SW 1271 (cell line): ENCODE data around the gene MARCO.
A peak's percentile ranks its signal among the peaks of the same experiment; 100 is the strongest.
"Not testable (repeated sequence)": the region's sequence is repeated elsewhere in the genome, so short reads cannot be mapped to it uniquely, and the experiment has no call there.

ENCODE experiments used
- DNase-seq, 2 experiments: peaks; one replicate each; lab custom pipeline; 2025; lab: John Stamatoyannopoulos, UW

MARCO gene

DNA sequence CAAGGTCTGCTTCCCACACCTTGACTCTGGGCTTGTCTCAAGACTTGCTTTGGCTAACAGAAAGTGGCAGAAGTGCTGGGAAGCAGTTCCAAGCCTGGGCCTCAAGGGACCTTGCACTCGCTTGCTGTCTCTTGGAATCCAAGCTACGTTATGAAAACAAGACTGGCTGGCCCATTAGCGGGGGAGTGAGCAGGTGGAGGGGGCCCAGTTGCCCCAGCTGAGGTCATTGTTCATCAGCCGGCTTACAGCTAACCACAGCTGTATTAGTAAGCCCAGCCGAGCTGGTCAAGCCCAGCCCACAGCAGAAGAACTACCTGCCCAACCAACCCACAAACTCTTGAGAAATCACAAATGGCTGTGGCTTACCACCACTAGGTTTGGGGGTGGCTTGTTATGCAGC, 63.1 kb downstream of the MARCO start:
- DNase-seq = no peak

DNA sequence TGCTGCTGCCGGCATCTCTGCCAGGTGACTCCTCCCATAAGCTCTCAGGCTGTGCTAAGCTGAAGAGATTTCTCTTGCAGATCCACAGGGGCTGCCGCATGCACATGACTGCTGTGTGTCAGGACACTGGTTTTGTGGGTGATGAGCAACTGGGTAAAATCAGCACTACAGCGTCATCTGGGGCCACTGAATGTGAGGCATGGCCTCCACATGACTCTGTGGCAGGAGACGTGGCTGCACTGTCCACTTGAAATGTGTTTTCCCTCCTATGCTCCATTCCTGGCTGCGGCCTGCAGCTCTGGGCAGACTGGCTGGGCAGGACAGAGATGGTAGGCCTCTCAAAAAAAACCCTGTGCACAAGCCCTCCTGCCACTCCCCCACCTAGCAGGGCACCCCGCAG, 63.6 kb downstream of the MARCO start:
- no peak for DNase-seq

DNA sequence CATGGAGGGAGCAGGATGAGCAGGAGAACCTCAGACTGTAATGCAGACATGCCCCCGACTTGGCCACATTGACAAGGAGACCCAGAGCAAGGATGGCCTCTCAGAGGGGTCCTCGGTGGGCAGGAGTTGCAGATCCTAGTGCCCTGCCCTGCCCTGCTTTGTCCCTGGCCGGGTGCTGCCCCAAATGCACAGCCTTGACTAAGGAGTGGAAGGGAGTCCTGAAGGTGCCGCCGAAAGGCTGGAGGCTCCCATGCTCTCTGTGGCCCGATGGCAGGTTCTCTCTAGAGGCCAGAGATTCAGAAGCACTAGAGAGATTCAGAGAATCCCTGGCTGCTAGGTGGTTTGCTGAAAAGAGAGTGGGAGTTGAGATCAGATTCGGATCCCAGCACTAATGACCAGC, 64.4 kb downstream of the MARCO start:
- no peak for DNase-seq

DNA sequence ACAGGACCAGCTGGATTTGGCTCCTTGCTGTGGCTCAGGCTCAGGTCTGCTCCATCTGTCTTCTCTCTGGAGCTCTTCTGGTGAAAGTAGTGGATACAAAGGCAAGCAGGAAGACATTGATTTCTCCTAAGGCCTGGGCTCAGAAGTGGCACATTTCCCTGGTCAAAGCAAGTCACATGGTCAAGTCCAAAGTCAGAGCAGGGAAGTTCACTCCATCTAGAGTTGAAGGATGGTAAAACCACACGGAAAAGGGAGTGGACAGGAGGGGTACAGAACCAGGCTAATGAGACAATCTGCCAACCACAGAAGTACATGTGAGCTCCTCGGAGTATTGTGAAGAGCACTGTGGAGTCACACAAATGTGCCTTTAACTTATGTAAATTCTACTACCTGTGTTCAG, 66.1 kb downstream of the MARCO start:
- DNase-seq = peak in 1 of 2 experiments; percentile 8

DNA sequence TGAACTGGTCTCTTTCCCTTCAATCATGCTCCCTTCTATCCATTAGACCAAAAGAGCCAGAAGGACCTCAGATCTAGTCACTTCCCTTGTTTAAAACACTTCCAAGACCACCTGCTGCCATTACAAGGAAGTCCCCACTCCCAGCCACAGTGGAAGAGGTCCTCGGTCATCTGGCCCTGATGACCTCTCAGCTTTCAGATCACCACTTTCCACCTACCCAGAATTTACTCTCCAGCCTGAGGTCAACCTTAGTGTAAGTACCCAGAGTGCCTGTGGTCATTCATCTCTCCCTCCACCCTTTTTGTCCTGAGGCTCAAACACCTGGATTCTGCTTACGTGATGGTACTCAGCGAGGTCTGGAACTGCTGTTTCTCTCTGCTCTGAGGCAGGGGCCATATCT, 67.1 kb downstream of the MARCO start:
- DNase-seq = no peak

DNA sequence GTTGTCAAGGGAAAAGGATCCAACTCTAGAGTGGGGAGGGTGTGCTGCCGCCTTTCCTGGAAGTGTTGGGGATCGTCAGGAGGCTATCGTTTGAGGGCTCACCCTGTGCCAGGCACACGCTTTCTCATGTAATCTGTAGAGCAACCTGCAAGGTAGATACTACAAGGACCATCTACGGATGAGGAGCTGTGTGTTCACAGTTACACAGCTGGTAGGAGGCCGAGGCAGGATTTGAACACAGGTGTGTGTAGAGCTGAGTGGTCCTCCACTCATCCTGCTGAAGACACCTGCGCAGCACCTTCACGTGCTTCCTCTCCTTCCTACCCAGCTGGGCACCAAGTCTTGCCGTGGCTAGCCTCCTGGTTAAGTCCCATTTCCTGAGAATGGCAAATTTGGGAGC, 68.3 kb downstream of the MARCO start:
- no peak for DNase-seq

DNA sequence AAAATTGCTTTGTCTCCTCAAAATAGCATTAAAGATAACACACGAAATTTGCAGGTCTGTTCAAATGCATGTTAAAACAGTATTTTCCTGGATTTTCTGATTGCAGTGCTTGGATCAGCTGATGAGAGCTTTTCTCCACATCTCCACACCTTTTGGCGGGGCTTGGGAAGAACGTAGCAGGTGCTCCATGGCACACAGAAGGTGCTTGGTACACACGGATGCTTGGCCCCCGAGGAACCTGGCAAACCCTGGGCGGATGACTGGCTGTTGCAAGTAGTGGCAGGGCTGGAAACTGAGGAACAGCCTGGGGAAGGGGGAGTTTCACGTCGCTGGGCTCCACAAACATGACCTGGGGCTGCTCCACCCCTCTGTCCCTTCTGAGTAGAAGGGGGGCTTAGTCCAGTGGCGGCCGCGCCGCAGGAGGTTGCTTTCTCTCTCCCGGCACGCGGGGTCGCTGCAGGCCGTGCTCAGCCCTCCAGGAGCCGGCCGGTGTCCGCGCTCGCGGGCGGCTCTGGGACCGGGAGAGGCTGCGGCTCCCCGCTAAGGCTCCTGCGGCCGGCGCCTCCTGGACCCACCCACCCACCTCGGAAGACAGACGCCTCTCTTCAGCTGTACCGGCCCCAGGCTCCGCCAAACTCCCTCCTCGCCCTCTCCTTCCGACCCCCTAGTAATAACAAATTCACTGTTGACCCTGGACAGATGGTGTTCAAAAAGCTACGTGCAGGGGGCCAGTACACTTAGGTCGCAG, 69.3 kb downstream of the MARCO start:
- peak in 1 of 2 experiments; percentile 8 for DNase-seq

DNA sequence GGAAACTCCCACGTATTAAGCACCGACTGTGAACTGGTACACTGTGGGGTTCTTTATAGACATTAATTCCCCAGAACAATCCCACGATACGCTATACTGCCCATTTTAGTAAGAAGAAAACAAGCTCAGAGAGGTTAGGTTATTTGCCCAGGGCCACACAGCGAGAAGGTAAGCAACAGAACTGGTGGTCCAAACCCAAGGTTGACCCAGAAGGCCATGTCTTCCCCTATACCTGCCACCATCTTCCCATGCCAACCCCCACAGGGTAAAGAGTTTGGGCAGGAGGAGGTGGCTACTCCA, 69.9 kb downstream of the MARCO start:
- DNase-seq = no peak

DNA sequence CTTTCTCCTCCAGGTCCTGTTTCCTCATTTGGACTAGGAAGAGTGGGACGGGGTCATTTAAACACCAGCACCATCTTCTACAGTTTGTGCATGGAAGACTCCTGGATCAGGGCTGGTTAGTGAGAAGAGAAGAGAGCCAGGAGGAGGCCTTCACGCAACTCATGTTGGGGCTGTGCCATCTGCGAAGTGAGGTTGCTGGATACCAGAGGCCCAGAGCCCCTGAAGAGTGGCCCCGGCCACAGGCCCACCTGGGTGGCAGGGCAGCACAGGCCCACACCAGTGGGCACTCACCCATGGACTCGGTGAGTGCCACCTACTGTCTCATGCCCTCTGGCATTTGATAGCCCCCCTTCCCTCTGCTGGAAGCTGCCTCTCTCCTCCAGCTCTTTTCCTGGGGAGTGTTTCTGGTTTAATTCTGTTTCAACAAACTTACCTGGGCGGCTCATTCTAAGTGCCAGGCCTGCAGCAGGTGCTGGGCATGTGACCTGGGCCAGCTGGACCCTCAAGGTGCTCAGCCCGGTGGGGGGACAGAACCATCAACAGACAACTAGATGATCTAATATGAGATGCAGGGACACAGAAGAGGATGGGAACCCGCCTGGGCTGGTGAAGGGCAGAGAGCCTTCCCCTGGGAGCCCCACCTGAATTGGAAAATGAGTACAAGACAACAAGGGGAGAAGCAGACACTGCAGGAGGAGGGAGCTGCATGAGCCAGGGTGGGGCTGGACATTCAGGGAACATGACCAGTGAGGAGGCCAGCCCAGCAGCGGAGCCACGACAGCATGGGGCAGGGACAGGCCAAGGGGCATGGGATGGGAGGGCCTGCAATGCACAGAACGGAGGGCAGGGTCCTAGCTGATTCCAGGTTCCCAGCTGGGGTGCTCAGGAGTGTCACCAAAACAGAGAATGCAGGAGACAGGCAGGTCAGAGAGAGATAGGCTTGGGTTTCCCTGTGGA, 70.6 kb downstream of the MARCO start:
- no peak for DNase-seq

DNA sequence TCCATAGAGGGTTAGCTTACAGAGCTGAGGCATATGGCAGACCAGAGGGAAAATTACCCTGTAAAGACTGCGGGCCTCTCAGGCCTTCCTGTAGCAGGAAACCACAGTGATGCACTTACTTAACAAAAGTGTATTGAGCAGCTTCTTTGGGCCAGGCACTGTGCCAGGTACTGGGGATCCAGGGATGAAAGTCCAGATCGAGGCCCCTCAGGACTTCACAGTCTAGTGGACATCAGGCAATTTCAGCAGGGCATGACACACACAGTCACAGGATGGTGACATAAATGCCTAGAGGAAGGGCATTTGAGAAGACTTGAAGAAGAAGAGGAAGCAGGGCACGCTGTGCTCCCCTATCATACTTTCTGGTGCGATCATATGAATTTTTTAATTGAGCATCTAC, 71.7 kb downstream of the MARCO start:
- no peak for DNase-seq

DNA sequence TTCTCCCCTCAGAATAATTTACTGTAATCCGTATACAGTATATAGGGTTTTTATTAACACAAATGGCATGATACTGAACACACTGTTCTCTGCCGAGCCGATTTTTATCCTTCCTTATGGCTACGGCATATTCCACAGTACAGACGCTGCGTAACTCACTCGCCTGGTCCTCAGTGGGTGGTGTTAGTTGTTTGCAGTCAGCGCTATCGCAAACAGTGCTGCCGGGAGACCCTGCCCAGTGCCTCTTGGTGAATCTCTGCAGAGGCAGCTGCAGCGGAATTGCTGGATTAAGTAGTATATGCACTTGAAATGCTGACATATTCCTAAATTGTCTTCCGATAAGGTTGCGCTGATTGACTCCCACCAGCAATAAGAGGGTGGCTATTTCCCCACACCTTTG, 73.9 kb downstream of the MARCO start:
- DNase-seq = no peak

DNA sequence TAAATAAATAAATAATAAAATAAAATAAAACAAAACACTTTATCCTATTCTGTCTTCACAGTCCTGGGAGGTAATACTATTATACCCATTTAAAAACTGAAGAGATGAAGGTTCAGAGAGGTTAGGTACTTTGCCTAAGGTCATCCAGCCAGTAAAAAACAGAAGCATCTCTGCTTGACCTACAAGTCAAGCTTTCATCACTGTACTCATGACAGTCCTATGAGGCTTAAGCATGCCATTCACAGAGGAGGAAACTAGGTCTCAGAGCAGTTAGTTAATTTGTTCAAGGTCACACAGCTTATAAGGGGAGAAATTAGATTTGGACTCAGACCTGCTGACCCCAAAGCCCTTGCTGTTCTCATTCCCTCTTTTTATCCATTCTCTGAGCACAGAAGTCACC, 77.5 kb downstream of the MARCO start:
- DNase-seq = no peak

DNA sequence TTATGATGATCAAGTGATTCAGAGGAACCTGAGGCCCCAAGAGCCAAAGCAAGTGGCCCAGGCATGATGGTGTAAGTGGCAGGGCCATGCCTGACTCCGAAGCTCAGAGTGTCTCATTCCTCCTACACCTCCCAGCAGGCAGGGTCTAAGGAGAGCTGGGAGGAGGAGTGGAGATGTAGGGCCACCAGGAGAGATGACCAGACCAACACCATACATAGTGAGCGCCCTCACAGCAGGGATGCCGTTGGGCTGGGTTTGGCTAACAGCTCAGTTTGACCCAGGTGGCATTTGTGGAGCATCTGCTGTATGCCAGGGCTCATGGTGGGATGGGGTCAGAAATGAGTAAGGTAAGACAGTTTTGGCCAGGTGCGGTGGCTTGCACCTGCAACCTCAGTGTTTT, 80.7 kb downstream of the MARCO start:
- DNase-seq = no peak

DNA sequence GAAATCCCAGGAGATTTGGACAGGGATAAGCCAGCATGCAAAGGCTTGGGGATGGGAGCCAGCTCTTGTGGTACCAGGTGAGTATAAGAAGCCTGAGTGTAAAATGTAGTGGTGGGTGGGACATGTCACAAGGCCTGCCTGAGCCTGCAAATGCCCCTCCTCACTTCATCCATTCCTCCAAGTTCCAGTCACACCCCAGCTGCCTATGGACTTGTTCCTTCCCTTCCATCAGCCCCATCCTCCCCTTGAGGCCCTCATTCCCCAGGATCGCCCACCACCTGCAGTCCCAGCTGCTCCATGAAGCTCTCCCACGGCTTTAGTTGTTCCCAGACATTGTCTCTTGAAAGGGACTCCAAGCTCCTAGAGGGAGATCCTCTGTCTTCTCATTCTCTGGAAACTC, 81.5 kb downstream of the MARCO start:
- DNase-seq = no peak

DNA sequence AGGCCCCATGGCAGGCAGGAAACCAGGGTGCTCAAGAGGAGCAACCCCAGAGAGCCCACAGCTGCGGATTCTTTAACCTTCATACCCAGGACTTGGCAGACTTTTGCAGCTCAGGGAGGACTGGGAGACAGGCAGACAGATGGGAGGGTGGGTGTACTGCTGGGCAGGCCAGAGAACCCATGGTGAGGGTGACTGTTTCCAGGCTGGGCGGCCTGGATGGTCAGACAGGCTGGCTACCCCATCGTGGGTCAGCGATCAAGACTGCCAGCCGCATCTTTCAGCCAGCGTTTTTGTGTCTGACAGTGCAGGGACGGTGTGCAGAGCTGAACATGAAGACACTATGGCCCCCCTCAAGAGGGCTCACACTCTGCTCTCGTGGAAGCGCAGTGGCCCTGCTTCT, 82.2 kb downstream of the MARCO start:
- DNase-seq = no peak

DNA sequence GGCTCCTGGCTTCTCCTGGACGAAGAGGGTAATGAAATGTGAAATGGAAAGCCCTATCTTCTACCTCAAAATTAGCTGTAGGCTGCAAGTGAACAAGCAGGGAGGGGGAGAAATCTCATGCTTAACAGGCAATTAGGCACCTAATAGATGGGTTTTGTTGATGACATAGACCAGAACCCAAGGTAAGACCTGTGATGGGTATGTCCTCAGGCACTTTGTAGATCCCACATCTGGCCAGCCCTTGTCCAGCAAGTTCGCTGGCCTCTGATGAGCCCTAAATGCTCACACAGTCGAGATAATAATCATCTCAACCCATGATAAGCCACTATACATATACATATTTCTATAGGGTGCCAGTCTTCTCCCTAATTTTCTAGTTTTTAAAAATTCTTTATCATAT, 82.6 kb downstream of the MARCO start:
- DNase-seq = no peak

DNA sequence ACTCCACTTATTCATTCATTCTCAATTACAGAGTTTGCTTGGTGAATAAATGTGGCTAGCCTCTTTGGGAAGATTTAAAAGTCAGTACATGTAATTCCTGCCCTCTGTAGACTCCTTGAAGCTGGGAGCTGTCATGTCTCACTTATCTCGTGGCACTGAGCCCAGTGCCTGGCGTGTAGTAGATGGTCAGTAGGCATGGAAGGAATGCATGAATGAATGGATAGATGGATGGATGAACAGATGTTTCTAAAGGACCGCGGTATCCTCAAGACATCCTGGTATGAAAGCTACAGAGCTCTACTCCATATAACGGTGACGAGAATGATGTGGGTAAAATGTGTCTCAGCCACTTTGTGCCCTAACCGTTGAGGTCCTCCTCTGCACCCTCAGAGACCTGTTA, 83.0 kb downstream of the MARCO start:
- no peak for DNase-seq

DNA sequence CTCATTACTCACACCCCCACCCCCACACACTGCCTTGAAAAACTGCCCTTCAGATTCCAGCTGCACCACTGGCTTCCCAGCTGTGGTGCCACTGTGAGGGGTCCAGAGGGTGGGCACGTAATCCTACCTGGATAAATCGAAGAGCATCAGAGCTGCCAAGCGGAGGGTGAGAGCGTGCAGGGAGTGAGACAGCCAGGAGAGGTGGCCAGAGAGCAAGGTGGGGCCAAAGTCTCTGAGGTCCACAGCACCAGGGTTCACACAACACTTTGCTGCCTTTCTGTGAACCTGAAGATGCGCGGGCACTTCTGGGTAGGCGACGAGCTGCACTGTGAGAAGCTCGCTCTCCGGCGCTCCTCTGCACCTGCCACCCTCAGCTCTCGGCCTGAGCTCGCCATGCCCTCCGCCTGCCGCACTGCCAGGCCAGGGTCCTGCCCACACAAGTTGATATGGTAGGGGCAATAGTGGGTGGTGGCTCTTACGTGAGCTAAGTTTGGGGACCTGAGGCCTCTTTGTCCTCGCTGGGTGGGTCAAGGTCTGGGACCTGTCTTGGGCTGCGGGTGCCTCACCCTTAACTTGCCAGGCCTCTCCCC, 83.9 kb downstream of the MARCO start:
- no peak for DNase-seq

DNA sequence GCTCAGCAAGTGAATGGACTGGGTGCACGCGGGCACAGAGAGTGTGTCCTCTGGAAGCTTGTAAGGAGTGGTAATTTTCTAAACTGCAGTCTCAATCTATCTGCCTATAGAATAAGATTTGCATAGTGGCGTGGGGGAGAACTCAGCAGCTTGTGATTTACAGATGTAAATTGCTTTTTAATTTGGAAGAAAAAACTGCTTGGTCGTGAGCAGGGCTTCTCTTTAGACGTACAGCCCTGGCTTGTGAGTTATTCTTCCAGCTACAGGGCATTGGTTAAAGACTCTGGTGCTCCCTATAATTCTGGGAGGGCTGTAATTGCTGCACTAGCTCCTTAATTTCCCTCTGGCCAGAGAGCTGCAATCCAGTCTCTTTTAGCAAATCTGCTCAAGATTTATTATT, 84.9 kb downstream of the MARCO start:
- DNase-seq = no peak

DNA sequence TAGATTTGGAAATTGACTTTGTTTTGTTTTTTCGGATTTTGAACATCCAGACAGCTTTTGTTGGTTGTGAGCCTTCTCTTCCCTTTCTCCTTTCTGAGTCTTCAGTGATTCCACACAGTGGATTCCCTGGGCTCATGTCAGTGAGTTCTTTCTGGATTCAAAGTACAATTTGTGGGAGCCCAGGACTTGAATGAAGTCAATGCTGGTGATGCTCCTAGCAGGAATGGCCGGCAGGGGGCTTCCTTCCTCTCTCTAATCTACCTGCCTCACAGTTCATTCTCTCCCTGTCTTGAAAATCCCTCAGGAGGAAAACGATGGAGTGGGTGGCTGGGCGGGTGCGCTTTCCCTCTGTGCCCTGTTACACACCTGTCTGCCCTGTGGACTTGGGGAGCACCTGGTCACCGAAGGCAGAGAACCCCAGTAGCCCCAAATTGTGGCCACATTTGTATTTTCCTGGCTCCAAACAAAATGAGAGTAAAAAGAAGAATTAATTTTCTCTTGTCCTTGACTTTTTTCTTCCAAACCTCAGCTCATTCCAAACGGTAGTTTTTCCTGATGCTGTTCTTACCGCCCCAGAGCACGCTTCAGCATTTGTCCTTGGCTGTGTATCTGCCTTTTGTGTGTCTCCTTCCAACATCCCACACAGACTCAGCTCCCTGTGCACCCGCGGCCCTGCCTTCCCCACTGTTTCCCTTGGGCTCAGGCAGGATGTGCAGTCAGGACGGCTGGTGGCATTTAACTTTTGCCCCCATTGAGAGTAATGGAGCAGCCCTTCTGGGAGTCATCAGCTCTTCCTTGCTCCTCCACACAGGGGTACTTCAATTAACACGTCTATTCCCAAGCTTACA, 86.6 kb downstream of the MARCO start:
- DNase-seq = peak in 1 of 2 experiments; percentile 7

DNA sequence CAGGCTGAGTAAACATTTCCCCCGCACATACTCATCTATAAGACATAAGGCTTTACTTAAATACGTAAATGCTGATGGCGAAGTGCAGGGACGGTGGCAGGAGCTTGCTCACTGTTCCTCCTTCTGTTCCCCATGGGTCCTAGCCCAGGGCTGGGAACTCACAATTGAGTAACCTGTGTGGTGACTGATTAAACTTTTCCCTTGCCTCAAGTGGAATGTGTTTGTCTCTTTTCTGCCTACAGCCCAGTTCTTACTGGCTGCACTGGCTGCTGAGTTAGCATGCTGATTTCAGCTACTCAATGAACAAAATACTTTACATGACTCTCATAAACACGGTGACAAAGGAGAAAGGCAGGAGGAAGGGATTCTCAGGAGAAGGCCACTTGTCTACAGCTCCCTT, 87.3 kb downstream of the MARCO start:
- DNase-seq = no peak

DNA sequence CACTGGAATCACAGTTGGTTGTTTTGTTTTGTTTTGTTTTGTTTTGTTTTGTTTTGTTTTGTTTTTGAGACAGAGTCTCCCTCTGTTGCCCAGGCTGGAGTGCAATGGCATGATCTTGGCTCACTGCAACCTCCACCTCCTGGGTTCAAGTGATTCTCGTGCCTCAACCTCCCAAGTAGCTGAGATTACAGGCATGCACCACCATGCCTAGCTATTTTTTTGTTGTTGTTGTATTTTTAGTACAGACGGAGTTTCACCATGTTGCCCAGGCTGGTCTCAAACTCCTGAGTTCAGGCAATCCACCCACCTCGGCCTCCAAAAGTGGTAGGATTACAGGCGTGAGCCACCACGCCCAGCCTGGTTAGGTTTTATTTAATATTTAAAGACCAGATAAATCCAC, 95.9 kb downstream of the MARCO start:
- DNase-seq = not testable (repeated sequence)
